ENCODE data around the gene SYNDIG1. TPM values are rescaled to one million over a fixed set of nuclear protein-coding genes. Genes with fewer than 3 reads are reported as not detected.

The SYNDIG1 gene
- total RNA-seq, 1 experiment from 2014 or later, result 5.4 TPM

- Histone ChIP-seq H4K20me1 (ENCODE audit: control insufficient read depth, insufficient read depth, insufficient read length) (no peaks in the 10 kb centered on the region), H3K9me3 (ENCODE audit: control insufficient read depth, low read depth, low read length) (no peaks in the 10 kb centered on the region), H2BK12ac (ENCODE audit: insufficient read length, low read depth, low read length) (no peak overlapping the region), H3K23ac (ENCODE audit: insufficient read length, low read depth, low read length) (no peak overlapping the region), H3K18ac (ENCODE audit: insufficient read length, low read depth, low read length) (no peak overlapping the region), H3K27ac (ENCODE audit: insufficient read length, low read depth, low read length) (no peak overlapping the region), H3K4ac (ENCODE audit: low read depth, low read length) (no peak overlapping the region), H3K4me1 (ENCODE audit: insufficient read depth, low read length) (no peaks in the 10 kb centered on the region), H3K79me1 (ENCODE audit: insufficient read depth, low read depth, low read length, poor library complexity, severe bottlenecking) (no peaks in the 10 kb centered on the region), H2BK15ac (ENCODE audit: low read depth, low read length) (no peak overlapping the region), H4K8ac (replicated peaks; ENCODE audit: insufficient read length, low read depth, low read length) (no peak overlapping the region), H3K9ac (ENCODE audit: extremely low read depth, insufficient read length, low read length) (no peak overlapping the region), H2AFZ (ENCODE audit: low read length) (no peak overlapping the region), H3K14ac (ENCODE audit: insufficient read depth, low read length) (no peak overlapping the region), H2AK5ac (ENCODE audit: insufficient read length, low read length) (no peak overlapping the region), H3K79me2 (ENCODE audit: insufficient read depth, low read length) (no peaks in the 10 kb centered on the region), H2BK5ac (ENCODE audit: insufficient read length, low read length) (no peak overlapping the region), H4K5ac (ENCODE audit: insufficient read length, low read depth, low read length) (no peak overlapping the region), H3T11ph (ENCODE audit: low read length) (no peak overlapping the region), H3K27me3 (ENCODE audit: insufficient read depth, low read length) (no peaks in the 10 kb centered on the region), H4K91ac (ENCODE audit: insufficient read length, low read depth, low read length) (no peak overlapping the region), H3K23me2 (ENCODE audit: insufficient read length, low read depth, low read length, poor library complexity, severe bottlenecking) (no peaks in the 10 kb centered on the region), H2BK20ac (ENCODE audit: low read depth, low read length, poor library complexity, severe bottlenecking) (no peak overlapping the region), H2BK120ac (ENCODE audit: low read depth, low read length, poor library complexity, severe bottlenecking) (no peak overlapping the region), H3K56ac (ENCODE audit: insufficient read length, low read depth, low read length) (no peak overlapping the region), H3K4me2 (ENCODE audit: insufficient read depth, insufficient read length, low read length) (no peak overlapping the region)
- Mint-ChIP-seq H3K27me3 (ENCODE audit: low read depth) (no peaks in the 10 kb centered on the region), H3K4me3 (no peak overlapping the region), H3K36me3 (ENCODE audit: insufficient read depth in 1 of 3, low read depth in 3 of 3) (no peaks in the 10 kb centered on the region; a peak in 1 of 7 replicates), H3K9me3 (no peaks in the 10 kb centered on the region; a peak in 1 of 5 replicates), H3K4me1 (no peaks in the 10 kb centered on the region), H3K27ac (no peak overlapping the region; a peak in 1 of 7 replicates)
- DNase-seq, result no peak
- no CpG with 5 or more reads among the region's 4 CpGs for WGBS (ENCODE audit: extremely low coverage, insufficient read length, low lambda C conversion rate)
- no peak for TF ChIP-seq CTCF (conservative IDR thresholded peaks at IDR 0.05)
These were observed 182.5 kb downstream of the SYNDIG1 start for GRCh38 chr20:24651976-24652345.
